H1 (cell line): ENCODE results near the gene RWDD3.

Source experiments
- BACH1 ChIP-seq: IDR thresholded peaks from 2 replicates; pipeline ENCODE4 v1.6.1; 2012; ENCODE audit warnings: low read length, improper control_type of control experiment
- BRCA1 ChIP-seq: IDR thresholded peaks from 2 replicates; pipeline ENCODE4 v1.6.1; 2012; ENCODE audit warnings: low read depth, low read length, improper control_type of control experiment
- EP300 ChIP-seq, 2 experiments: IDR thresholded peaks; 1 replicate in 1 of 2; 2 replicates in 1 of 2; pipeline ENCODE4 v1.6.1; 2011 to 2012; ENCODE audit warnings: low read depth in 2 of 2, low read length in 2 of 2, mild to moderate bottlenecking in 2 of 2, borderline replicate concordance in 1 of 2, inconsistent platforms in 1 of 2, moderate library complexity in 1 of 2
- EZH2 ChIP-seq: fragments of 200-600 bp; sonication (generic); IDR thresholded peaks from 2 replicates; pipeline ENCODE4 v1.7.1; 2012; ENCODE audit warnings: low read depth, mild to moderate bottlenecking, moderate library complexity, low read length, inconsistent platforms; ENCODE audit not compliant: severe bottlenecking
- JUND ChIP-seq: IDR thresholded peaks from 2 replicates; pipeline ENCODE4 v1.6.1; 2011; ENCODE audit warnings: mild to moderate bottlenecking, improper control_type of control experiment, low read length
- KDM1A ChIP-seq: fragments of 200-600, 300-600 bp; sonication (generic); IDR thresholded peaks from 2 replicates; pipeline ENCODE4 v1.7.1; 2016; ENCODE audit warnings: mild to moderate bottlenecking, low read length, borderline replicate concordance
- POLR2A ChIP-seq, 2 experiments: IDR thresholded peaks; 1 replicate in 1 of 2; 2 replicates in 1 of 2; pipeline ENCODE4 v1.6.1; 2011; ENCODE audit warnings: low read depth in 2 of 2, low read length in 2 of 2, mild to moderate bottlenecking in 2 of 2; ENCODE audit errors: control extremely low read depth in 1 of 2
- SIRT6 ChIP-seq: IDR thresholded peaks from one replicate; pipeline ENCODE4 v1.7.1; 2012; ENCODE audit warnings: low read length, inconsistent platforms
- SP1 ChIP-seq: IDR thresholded peaks from 2 replicates; pipeline ENCODE4 v1.6.1; 2011; ENCODE audit warnings: low read depth, low read length
- SP4 ChIP-seq: IDR thresholded peaks from 2 replicates; pipeline ENCODE4 v1.6.1; 2012; ENCODE audit warnings: low read length, inconsistent platforms
- TF ChIP-seq, protein P1 (sequence below), 3 experiments: IDR thresholded peaks; 1 replicate in 2 of 3; 2 replicates in 1 of 3; pipeline versions ENCODE4 v1.5.1 to v1.6.1; 2011; ENCODE audit warnings: low read length in 3 of 3, mild to moderate bottlenecking in 3 of 3, inconsistent platforms in 2 of 3, low read depth in 1 of 3, moderate library complexity in 1 of 3; ENCODE audit not compliant: insufficient read depth in 1 of 3; ENCODE audit errors: control extremely low read depth in 1 of 3
- TF ChIP-seq, protein P2 (sequence below): IDR thresholded peaks from 2 replicates; pipeline ENCODE4 v1.6.1; 2011; ENCODE audit warnings: low read depth, mild to moderate bottlenecking, low read length; ENCODE audit not compliant: insufficient read depth
- TF ChIP-seq, protein P3 (sequence below): IDR thresholded peaks from 2 replicates; pipeline ENCODE4 v1.6.1; 2012; ENCODE audit warnings: low read length, inconsistent platforms

DNA sequence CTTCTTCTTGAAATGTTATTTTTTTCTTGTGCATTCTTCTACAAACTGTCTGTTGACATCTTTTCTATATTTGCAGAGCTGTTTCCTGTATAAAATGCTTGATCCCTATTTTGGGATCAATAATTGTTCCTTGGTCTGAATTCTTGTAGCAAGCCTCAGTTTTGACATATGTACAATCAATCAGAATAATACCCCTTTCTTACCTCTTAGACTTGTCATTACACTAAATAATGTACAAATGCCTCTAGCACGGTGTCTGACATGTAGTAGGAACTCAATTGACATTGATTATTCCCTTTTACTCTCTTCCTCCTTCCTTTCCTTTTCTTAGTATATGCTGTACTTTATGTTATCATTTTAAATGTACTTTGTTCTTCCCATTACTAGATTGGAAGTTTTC lies 25.2 kb downstream of the RWDD3 start:
- TF ChIP-seq, protein P1, sequence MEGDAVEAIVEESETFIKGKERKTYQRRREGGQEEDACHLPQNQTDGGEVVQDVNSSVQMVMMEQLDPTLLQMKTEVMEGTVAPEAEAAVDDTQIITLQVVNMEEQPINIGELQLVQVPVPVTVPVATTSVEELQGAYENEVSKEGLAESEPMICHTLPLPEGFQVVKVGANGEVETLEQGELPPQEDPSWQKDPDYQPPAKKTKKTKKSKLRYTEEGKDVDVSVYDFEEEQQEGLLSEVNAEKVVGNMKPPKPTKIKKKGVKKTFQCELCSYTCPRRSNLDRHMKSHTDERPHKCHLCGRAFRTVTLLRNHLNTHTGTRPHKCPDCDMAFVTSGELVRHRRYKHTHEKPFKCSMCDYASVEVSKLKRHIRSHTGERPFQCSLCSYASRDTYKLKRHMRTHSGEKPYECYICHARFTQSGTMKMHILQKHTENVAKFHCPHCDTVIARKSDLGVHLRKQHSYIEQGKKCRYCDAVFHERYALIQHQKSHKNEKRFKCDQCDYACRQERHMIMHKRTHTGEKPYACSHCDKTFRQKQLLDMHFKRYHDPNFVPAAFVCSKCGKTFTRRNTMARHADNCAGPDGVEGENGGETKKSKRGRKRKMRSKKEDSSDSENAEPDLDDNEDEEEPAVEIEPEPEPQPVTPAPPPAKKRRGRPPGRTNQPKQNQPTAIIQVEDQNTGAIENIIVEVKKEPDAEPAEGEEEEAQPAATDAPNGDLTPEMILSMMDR (IDR thresholded peaks at IDR 0.05; ENCODE audit: control extremely low read depth in 1 of 3, insufficient read depth in 1 of 3, low read depth in 1 of 3, low read length in 3 of 3): no peak
- TF ChIP-seq POLR2A (IDR thresholded peaks at IDR 0.05; ENCODE audit: control extremely low read depth in 1 of 2, low read depth in 2 of 2, low read length in 2 of 2) (no peak), KDM1A (no peak), JUND (no peak), EP300 (IDR thresholded peaks at IDR 0.05; ENCODE audit: borderline replicate concordance in 1 of 2, low read depth in 2 of 2, low read length in 2 of 2) (no peak), SP1 (no peak), EZH2 (no peak), BACH1 (no peak), SIRT6 (no peak), SP4 (no peak), BRCA1 (no peak)
- TF ChIP-seq, protein P2, sequence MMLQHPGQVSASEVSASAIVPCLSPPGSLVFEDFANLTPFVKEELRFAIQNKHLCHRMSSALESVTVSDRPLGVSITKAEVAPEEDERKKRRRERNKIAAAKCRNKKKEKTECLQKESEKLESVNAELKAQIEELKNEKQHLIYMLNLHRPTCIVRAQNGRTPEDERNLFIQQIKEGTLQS: no peak
- TF ChIP-seq, protein P3, sequence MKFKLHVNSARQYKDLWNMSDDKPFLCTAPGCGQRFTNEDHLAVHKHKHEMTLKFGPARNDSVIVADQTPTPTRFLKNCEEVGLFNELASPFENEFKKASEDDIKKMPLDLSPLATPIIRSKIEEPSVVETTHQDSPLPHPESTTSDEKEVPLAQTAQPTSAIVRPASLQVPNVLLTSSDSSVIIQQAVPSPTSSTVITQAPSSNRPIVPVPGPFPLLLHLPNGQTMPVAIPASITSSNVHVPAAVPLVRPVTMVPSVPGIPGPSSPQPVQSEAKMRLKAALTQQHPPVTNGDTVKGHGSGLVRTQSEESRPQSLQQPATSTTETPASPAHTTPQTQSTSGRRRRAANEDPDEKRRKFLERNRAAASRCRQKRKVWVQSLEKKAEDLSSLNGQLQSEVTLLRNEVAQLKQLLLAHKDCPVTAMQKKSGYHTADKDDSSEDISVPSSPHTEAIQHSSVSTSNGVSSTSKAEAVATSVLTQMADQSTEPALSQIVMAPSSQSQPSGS: no peak
